Stimulated activated CD4-positive, alpha-beta T cell treated with anti-CD3 and anti-CD28 coated beads, TNF-alpha, amount 100 ng/mL, for 4 hours (primary cell): Measurements from ENCODE around the gene GZMA.
A peak's percentile ranks its signal among the peaks of the same experiment; 100 is the strongest.

Experiments used
- DNase-seq, 3 experiments: peaks; one replicate each; pipeline ENCODE4 v3.0.0-alpha.2; 2020; ENCODE audit warnings: low read depth in 3 of 3

The GZMA gene

DNA sequence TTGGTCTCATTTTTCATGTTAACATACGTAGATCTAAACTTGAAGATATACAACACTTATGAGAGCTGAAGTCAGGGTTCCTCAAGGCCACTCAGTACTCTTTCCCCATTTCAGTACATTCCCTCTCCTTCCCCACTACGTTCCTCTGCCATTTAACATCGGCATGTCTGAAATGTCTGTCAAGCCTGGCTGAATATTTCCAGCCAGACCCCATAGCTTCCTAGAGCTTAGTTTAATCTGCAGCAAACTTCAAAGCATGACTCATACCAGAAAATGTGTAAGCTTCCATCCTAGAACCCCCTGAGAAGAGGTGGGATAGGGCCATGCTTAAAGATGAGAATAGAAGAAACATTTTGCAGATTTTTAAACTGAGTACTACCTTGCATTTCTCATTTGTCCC lies 6.2 kb downstream of the GZMA start:
- no peak for DNase-seq

DNA sequence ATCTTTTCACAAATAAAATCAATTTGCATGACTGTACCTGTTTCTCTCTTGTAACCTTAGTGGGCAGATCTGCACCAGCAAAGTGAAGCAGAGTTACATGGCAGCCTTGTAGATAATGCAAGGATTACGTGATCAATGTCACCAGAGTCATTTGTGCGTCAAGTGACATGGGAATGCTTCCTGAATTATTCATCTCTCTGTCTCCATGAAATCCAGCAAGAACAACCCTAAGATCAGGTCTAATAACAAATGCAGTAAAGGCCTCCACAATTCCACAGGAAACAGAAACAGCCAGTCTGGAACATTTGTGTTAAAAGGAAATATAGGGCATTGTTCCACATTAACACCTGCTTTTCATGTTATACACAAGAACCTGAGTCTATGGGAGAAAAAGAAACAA lies 7.8 kb downstream of the GZMA start:
- no peak for DNase-seq

DNA sequence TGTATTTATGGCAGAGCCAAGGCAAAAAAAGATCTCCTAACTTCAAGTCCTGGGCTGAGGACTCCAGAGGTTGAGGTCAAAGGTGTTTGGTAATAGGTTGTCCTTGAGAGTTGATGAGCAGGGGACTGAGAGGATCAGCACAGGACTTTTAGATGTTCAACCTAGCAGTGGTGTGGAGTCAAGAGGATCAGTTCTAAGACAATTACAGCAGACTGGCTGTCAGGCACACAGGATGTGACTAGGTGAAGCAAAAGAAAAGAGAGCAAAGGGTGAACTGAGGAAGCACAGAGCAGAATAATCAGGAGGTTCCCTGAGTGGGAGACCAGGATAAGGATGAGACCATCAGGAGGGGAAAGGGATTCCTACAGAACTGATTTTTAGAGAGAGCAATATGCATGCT lies 10.9 kb downstream of the GZMA start:
- DNase-seq: no peak

DNA sequence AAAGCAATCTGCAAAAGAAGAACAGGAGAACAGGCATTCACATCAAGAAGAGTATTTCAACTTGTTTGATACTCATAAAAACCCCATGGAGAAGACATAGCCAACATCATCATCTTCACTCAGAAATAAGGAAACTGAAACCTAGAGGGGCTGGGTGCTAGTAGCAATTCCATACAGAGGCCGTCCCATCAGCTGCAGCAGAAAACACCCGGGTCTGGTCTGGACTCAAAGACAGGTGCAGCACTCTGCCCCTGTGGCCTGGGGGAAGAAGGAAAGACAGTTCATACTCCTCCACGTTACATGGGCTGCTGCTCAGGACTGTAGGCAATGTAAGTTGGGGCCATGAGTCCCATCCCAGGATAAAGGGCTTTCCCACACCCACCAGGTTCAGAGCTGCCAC lies 11.6 kb downstream of the GZMA start:
- DNase-seq: no peak

DNA sequence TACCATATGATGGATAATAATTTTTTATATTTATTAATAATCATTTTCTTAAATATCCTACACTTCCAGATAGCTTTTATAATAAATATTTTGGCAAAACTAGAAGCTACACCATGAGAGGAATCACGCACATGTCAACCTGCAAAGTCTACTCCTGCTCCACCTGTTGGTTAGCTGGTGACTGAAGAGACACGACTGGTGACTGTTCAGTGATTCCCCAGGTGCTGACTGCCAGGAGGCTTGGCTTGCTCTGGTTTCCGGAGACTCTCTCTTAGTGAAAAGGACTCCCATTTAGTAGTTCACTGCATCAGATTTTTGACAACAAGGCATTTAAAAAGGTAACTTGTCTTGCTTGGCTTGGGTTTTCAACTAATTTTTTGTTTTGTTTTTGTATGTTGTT lies 20.9 kb downstream of the GZMA start:
- no peak for DNase-seq

DNA sequence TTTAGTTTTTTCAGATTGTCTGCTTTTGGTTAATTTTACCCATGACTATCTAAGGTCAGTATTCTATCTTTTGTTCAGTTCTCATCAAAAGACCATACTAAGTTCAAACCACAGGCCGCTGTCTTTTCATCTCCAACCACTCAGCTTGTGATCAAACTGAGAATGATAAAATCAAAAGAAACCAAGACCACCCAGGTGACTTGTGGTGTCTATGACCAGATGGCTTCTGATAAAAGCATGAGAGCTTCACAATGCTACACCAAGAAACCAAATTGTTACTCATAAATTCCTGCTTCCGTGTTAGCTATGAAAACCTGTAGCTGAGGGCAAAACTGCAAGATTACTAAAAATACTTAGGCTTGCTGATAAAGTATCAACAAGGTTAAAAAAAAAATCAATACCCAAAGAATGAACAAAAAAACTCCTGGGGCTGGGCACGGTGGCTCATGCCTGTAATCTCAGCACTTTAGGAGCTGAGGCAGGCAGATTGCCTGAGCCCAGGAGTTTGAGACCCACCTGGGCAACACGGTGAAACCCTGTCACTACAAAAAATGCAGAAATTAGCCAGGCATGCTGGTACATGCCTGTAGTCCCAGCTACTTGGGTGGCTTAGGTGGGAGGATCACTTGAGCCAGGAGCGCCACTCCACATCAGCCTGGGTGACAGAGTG lies 31.7 kb downstream of the GZMA start:
- DNase-seq: no peak

DNA sequence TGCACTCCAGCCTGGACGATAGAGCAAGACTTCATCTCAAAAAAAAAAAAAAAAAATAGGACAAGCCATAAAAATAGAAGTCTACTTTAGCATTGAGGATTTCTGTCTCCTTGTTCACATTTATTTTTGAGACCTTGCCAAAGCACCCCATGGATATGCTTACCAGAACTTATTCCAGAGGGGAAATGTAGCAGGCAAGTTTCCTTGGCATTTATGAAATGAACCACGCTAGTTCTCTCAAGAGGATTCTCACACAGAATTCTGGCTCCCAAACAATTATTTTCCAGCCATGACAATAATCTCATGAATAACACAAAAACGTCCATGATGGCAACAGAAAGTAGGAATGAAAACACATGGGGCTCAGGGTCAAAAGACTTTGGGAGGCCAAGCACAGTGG lies 34.1 kb downstream of the GZMA start:
- no peak for DNase-seq

DNA sequence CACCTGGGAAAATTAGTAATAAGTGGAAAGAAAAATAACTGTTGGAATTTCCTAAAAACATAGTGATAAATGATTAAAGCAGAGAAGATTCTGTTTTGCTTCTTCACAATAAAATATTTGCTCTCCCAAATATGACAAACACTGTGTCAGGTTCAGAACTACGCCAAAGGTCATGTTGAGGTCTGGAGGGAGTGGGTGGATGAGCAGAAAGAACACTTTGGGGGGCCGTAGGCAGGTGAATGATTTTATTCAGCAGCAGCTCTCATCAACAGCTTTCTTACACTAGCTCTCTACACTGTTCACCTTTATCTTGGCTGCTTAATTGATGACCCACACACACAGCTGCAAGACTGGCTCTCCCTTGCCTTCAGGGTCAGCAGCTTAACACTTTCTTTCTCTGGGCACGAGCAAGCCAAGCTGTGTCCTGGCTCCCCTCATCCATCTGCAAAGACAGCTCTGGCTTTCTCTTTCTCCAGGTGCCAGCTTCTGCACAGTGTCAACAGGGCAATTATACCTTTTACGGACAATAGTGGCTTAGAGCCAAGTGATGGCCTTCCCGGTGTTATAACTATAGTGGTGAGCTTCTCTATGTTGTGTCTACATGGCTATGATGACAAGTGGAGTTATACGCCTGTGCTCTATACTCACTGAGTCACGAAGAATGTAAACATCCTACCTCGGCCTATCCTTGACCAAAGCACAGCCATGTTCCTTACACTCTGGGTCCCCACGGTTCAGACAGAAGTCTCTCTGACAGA lies 38.6 kb downstream of the GZMA start:
- no peak for DNase-seq

DNA sequence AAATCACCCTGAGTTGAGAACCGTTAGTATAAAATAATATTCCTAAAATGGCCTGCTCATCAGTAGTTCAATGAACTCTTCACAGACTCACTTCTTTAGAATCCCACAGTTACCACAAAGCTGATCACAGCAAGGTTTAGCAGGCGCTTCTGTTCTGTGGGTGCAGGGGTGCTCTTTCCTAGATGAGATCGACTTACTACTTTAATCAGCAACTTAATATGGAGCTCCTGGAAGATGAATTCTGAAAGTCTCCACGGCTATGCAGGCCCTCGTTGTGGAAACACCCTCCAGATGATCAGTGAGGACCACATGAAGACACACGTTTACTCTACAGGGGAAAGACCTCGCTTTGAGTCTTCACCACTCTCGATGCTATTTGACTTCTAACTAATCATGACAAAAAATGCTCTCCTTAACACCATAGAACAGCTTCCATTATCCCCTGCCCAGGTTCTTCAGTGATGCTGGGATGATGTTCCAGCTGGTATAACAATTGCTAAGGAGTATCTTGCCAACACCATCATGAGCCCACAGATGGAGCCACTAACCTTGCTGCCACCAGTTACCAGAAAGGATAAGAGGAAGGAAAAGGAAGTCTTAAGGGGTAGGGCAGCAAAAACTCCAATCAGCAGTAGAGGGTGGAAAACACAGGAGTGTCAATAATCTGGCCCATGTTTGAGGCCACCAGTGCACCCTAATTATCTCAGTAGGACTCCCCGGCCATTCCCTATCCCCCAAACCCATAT lies 39.7 kb downstream of the GZMA start:
- DNase-seq: no peak

DNA sequence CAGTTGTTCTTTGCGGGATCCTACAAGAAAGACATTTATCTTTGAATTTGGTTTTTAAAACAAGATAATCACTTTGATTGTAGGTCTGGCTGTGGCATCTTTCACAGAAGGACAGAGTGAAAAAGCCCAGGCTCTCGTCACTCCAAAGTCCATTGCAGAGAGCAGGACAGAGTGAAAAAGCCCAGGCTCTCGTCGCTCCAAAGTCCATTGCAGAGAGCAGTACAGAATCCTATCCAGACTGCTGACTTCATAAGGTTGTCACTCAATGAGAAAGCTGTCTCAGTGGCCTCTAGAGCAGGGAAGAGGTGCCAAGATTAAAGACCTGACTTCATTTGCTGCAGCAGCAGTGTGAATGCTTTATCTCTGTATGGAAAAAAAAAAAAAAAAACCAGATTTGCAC lies 41.2 kb downstream of the GZMA start:
- DNase-seq: no peak

DNA sequence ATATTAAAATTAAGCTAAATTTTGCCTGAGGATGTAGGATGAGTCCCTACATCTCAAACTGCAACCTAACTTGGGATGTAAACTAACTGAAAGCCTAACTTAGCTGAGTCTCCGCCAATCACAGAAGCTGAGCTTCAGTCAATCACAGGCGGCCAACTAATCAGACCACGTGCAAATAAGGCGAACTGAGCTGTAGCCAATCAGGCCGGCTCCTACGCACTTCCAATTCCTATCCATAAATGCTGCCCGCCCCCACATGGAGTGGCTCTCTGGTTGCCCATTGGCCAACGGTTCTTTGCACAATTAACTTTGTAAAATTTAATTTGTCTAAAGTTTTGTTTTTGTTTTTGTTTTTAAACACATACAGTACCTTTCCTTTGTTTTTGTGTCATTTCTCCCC lies 43.6 kb downstream of the GZMA start:
- no peak for DNase-seq

DNA sequence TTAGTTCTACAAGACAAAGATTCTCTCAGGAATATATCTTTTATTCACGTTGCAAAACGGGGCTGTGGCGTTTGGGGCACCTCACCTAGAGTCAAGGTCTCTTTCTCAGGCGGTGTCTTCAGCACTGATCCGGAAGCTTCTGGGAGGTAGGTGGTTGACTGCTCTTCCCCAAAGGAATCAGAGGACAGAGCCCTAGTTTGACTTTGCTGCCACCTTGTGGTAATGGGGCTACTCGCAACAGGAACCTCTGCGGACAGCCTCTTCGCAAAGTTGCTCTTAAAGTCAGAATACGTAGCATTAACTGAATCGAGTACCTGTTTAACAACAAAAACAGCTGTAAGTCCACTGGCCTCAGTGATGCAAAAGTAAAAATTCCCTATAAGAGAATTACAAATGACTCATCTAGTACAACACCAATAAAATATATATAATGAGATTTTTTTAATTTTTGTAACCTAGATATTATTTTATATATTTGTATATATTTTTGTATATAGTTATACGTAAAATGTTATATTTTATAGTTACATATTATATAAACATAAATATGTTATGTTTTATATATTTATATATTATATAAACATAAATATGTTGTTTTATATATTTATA lies 44.2 kb downstream of the GZMA start:
- peak; percentile 46 to 73 (median 71) for DNase-seq

DNA sequence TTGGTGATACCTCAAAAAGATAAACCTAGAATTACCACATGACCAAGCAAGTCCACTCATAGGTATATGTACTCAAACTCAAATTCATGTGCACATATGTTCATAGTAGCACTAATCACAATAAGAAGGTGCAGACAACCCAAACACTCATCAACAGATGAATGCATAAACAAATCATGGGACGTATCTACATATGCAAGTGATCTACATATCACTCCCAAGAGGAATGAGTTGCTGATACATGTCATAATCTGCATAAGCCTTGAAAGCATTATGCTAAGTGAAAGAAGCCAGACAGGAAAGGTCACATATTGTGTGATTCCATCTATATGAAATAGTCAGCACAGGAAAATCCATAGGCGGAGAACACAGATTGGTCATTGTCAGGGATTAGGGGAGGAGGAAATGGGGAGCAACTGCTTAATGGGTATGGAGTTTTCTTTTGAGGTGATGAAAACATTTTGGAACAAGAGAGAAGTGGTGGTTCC lies 46.9 kb downstream of the GZMA start:
- no peak for DNase-seq

DNA sequence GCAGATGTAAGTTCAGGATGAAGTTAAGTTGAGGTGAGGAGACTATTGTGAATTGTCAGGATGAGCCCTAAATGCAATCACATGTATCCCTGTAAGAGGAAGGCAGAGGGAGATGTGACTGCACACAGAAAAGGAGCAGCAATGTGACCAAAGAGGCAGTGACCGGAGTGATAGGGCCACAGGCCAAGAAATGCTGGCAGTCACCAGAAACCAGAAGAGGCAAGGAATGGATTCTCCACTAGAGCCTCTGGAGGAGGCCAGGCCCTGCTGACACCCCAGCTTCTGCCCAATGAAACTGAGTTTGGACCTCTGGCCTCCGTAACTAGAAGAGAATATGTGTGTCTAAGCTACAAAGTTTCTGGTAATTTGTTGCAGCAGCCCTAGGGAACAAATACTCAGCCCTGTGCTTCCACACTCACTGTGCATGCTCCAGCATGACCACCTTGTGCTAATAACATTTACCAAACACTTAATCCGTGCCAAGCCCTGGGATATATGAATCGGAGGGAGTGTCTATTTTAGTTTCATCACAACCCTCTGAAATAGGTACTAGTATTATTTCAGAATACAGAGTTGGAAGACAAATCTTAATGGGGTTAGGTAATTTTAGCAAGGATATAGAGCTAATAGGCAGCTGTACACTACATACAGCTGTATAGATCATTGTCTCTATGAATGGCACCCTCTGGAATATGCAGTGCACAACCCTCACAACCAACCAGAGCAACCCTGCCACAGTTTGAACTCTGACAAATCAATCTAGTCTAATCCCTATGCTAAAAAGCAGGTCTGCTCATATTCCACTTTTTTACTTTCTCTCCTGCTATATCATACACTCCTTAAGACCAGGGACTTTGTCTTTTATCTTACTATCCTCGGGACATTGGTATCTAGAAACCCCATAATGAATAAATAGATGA lies 49.7 kb downstream of the GZMA start:
- no peak for DNase-seq

DNA sequence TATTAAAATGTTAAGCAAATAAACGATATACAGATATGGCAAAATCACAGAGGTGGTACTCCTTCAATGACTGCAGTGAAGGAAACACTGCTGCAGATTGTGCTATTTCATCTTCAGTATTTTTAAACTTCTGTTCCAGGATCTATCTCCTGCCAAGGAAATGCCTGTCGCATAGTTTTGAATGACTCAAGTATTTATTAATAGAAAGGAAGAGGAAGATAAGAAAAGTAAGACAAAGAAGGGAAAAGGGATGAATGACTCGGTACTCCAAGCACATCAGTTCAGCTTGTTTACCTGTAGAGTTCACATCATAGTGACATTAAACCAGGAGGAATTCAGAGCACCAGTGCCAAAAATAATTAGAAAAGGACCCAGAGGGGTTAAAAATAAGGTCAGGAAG lies 52.4 kb downstream of the GZMA start:
- no peak for DNase-seq
